Left kidney (tissue), 2 donors: ENCODE data around the gene TNFRSF8. TPM values are rescaled to one million over a fixed set of nuclear protein-coding genes. Genes with fewer than 3 reads are reported as not detected.
"Not testable (repeated sequence)": the region's sequence is repeated elsewhere in the genome, so short reads cannot be mapped to it uniquely, and the experiment has no call there.

Experiments used
- DNase-seq: peaks from one replicate; pipeline ENCODE4 v3.0.0-alpha.2; 2013
- polyA plus RNA-seq: library from polyadenylated mRNA; unstranded; fragments of 120-200 nt; gene quantifications from one replicate; pipeline ENCODE4 v1.2.1, GENCODE V29; 2013; ENCODE audit not compliant: insufficient read length

The TNFRSF8 gene
- polyA plus RNA-seq, 1 donor: 0.57 TPM

- DNase-seq: no peak
Measured at GRCh38 chr1:12038356-12039163, 24.5 kb upstream of the TNFRSF8 start.

DNA sequence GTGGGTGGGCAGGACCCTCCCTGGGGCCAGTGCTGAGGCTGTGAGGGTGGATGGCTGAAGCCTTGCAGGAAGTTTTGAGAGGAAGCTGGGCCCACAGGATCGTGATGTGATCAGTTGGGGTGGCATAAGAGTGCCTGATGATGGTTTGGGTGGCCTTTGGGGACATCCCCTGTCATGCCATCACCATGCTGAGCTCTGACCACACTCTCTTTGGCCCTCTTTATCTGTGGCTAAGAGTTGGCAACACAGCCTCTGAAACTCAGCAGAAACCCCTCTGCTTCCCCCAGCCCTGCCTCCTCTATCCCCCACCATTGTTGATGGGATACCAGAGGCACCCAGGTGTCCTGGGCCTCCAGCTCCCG lies 24.0 kb upstream of the TNFRSF8 start:
- DNase-seq: no peak

DNA sequence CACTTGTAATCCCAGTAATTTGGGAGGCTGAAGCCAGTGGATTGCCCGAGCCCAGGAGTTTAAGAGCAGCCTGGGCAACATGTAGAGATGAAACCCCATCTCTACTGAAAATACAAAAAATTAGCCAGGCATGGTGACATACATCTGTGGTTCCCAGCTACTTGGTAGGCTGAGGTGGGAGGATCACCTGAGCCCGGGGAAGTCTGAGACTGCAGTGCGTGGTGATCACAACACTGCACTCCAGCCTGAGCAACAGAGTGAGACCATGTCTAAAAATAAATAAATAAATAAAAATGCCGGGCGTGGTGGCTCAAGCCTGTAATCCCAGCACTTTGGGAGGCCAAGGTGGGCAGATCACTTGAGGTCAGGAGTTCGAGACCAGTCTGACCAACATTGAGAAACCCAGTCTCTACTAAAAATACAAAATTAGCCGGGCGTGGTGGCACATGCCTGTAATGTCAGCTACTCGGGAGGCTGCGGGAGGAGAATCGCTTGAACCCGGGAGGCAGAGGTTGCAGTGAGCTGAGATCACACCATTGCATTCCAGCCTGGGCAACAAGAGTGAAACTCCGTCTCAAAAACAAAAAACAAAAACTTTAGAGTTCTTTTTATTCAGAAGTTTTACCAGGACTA lies 23.2 kb upstream of the TNFRSF8 start:
- not testable (repeated sequence) for DNase-seq

DNA sequence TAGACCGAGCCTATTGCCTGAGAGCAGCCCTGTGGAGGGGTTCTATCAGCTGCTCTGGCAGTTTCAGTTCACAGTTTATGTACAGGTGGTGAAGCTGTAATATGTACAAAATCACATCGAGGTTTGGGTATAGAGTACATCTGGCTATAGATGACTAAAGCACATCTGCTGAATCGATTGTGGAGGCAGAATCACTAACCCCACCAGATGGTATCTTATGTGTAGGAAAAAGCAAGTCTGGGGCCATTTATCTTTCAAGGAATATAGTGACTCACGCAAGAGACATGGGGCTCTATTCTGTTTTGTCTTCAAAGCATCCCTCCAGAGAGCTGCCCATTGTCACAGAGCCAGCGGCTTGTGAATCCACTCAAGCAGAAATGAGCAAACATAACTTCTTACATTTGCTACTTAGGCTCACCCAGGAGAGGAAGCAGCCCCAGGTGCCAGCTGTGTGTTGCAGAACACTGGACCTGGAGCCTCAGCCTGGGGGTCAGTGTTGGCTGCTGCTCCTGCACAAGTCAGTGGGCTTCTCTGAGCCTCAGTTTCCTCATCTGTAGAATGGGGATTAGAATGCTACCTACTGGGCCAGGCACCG lies 22.5 kb upstream of the TNFRSF8 start:
- DNase-seq: no peak

DNA sequence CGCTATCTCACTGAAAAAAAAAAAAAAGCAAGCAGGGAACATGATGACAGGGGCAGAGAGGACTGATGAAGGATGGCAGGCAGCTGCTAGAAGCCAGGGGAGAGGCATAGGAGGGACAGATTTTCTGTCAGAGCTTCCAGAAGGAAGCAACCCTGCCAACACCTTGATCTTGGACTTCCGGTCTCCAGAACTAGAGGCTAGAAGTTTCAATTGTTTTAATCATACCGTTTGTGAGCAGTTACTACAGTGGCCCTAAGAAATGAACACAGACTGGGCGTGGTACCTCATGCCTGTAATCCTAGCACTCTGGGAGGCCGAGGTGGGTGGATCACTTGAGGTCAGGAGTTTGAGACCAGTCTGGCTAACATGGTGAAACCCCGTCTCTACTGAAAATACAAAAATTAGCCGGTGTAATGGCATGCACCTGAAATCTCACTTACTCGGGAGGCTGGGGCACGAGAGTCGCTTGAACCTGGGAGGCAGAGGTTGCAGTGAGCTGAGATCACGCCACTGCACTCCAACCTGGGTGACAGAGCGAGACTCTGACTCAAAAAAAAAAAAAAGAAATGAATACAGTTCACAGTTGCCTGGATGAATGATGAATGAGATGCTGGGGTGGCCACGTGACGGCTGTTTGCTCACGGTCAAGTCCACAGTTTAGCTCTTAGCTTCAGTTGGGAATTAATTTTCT lies 18.8 kb upstream of the TNFRSF8 start:
- not testable (repeated sequence) for DNase-seq

DNA sequence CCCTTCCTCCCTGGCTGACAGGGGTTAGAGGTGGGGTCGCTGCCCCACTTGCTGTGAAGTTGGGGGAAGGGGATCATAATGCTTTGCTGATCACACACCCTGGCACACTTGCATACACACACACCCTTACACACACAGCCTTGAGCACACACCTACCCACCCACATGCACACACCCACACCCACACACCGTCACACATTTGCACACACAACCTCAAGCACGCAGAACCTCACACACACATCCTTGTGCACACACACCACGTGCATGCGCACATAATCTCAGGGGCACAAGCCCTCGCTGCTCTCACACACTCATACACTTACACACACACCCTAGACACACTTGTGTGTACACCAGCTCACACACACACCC lies 16.4 kb upstream of the TNFRSF8 start:
- DNase-seq: no peak

GRCh38 chr1:12047120-12047876 lies 15.8 kb upstream of the TNFRSF8 start:
- no peak for DNase-seq

DNA sequence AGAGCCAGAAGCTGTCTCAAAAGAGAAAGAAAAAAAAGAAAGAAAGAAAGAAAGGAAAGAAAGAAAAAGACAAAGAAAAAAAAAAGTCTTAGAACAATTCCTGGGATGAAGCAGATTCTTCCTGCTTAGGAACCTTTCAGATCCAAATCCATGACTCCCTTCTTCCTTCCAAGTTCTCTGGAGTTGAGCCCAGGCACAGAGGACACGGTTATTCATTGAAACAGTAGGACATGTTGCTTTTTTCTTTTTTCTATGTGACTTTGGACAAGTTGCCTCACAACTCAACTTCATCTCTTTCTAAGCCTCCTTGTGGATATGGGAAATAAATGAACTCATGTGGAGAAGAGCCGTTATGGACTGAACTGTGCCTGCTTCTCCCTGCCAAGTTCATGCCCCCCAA lies 14.7 kb upstream of the TNFRSF8 start:
- DNase-seq: no peak

DNA sequence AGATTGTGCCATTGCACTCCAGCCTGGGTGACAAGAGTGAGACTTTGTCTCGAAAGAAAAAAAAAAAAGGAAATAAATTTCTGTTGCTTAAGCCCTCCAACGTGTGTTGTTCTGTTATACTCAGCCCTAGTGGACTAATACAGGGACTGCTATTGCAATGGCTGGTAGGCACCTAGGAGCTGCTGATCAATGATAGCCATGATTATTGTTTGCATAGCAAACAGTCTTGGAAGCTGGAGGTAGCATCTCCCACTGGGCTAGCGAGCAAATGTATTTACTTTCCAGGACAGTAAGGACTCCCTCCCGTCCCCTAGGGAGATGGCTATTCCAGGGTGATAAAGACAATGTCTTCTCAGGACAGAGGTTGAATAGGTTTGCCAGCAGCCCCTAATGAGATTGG lies 13.5 kb upstream of the TNFRSF8 start:
- no peak for DNase-seq

DNA sequence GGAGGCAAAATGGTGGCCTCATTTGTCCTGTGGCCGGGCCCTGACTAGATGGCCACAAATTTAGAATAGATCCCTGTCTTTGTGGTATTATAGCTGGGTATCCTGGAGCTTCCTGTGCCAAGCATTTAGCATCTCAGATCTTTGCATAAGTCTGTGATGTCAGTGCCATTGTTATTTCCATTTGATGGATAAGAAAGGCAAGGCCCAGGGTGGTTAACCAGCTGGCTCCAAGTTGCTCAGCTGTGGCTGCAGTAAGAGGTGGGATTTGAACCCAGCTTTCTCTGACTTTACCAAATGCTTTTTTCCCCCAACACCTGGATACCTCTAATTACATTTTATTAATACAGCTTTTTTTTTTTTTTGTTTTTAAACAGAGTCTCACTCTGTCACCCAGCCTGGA lies 11.7 kb upstream of the TNFRSF8 start:
- no peak for DNase-seq

DNA sequence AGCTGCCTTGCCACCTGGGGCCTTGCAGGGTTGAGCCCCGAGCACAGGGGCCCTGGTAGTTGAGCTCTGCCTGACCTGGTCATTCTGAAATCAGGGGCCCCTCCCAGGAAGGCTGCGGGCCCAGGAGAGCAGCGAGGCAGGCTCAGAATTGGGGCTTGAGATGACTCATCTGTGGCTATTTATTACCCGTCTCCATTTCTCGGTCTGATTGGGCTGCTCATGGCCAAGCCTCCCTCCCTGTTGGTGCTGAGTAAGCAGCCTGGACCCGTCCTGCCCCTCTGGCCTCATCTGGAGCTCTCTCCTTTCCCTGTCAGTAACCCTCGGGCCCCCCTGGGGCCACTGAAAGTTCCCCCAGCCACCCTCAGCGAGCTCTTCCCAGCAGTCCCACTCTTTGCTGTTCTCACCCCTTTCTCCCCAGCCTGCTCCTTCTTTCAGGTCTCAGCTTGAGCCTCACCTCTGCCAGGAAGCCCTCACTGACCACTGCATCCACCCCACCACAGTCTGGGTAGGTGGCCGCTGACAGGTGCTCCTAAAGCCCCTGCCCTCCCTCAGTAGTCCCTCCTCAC lies 11.0 kb upstream of the TNFRSF8 start:
- DNase-seq: no peak

- DNase-seq: no peak
Measured at GRCh38 chr1:12052997-12053686, 10.0 kb upstream of the TNFRSF8 start.

GRCh38 chr1:12053752-12054548 lies 9.2 kb upstream of the TNFRSF8 start:
- no peak for DNase-seq

DNA sequence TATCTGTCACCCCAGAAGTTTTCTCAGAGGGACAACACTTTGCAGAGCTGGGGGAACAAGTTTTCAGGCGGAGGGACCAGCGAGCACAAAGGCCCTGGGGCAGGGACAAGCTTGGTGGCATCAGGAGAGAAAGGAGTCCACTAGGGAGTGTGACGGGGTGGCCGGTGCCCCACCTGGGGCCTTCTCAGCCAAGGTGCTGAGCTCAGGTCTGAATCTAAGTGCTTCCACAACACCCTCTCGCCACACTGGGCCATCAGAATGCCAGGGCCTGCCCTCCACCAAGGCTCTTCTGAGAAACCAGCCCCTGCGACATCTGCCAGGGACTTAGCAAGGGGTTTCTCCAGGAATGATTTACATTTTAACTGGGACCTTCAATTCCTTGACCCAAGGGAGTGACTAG lies 7.8 kb upstream of the TNFRSF8 start:
- DNase-seq: no peak

DNA sequence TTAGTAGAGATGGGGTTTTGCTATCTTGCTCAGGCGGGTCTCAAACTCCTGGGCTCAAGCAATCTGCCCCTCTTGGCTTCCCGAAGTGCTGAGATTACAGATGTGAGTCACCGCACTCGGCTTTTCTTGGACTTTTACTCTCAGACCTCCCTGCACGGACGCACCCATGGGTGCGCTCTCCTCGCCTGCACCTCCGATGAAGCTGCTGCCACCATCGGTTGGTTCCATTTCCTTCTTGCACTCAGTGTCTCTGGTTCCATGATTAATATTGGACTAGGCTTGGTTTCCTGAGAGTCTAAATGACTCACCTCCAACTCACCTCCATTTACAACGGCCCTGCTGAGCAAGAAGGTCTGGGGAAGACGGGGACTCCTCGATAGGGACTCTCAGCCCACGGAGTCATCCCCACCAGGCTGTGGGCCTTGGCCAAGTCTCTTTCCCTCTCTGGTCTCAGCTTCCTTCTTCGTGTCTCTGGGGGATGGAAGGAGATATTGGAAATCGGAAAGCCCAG lies 6.7 kb upstream of the TNFRSF8 start:
- DNase-seq: no peak

GRCh38 chr1:12057382-12057781 lies 5.7 kb upstream of the TNFRSF8 start:
- no peak for DNase-seq

DNA sequence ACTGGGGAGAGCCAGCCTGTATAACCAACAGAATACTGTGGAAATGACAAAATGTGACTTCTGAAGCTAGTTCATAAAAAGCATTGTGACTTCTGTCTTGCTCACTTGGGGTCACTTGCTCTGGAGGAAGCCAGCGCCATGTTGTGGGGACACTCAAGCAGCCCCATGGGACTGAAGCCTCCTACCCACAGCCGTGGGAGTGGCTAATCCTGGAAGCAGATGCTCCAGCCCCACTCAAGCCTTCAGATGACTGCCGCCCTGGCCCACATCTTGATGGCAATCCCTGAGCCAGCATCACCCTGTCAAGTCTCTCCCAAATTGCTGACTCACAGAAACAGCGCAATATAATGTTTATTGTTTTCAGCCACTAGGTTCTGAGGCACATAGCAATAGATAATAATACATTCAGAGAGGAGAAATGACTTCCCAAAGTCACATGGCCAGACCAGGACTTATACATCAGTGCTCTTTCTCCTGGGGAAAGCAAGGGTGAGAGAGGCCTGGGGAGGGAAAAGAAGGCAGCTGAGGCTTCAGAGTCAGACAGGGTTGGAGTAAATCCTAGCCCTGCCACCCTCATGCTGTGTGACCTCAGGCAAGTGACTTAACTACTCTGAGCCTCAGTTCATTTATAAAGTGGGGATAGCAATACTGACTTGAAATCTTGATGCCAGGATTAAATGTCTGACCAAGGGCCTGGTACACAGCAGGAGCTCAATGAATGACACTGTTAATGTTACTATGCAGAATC lies 5.0 kb upstream of the TNFRSF8 start:
- DNase-seq: no peak

- DNase-seq: no peak
Measured at GRCh38 chr1:12059226-12059625, 3.9 kb upstream of the TNFRSF8 start.

DNA sequence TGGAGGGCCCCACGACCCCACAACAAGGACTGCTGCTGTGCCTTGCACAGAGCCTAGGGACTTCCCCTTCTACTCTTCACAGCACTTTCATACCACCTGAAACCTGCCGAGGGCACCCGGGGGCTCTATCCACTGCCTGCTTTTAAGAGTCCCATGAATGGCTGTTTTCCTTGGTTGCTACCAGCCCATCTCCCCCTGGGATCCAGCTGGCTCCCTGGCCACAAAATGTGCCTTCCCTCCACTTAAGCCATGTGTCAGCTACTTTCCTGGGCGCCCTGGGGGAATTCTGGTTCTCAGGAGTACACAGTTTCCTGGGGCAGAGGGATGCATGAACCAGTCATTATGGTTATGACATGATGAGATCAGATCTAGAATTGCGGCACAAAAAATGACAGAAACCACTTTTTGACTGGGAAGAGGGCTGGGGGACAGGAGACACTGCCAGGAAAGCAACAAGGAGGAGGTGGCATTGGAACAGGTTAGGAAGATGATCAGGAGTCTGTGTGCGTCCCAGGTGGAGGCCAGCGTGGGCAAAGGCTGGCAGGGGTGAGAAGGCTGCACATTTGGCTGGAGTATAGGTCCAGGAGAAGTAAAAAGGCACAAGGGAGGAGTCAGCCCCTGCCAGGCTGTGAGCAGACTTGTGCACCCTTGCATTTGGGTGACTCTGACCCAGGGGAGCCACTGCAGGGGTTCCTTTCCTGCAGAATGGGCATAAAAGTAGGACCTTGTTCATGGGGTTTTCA lies 3.2 kb upstream of the TNFRSF8 start:
- no peak for DNase-seq
